ENCODE data around the gene AGPS. TPM values are rescaled to one million over a fixed set of nuclear protein-coding genes. Genes with fewer than 3 reads are reported as not detected.

AGPS gene
- polyA plus RNA-seq, 2 of the 4 experiments (the other 2 are of a cell fraction) = 49.8 to 62.1 TPM

DNA sequence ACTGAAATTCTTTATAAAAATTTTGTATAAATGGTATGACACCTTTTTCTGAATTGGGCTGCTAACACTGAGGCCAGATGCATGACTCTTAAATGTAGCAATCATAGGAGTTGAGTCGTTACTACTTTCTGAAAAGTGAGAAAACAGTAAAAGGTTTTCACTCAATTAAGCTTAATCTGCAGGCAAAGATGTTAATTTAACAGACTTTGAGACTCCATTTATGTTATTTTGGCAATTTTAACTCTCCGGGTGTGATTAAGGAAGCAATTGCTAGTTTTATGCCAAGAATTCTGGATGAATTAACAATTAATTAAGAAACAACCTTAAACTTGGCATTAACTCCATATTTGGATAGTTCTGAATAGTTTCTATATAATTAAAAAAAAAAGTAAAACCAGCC is 104.3 kb downstream of the AGPS start:
- WGBS (ENCODE audit: missing lambda C conversion rate) = 92% methylated on average over 2 of the region's 2 CpGs
- no peak overlapping the region for H3K27ac ChIP-seq
- no peak for DNase-seq (ENCODE audit: low read depth in 1 of 2, low spot score in 1 of 2)
- H3K4me3 ChIP-seq = no peak overlapping the region
- H3K4me1 ChIP-seq = peaks cover 6% of the 10 kb centered on the region; the same call in 2 of the 3 replicates
- H3K9me3 ChIP-seq = no peaks in the 10 kb centered on the region
- FAIRE-seq = no peak
- POLR2A ChIA-PET = no interaction called here
- no peak for ATAC-seq
- no peak overlapping the region for H3K4me2 ChIP-seq
- CTCF ChIA-PET = interaction anchor here (1.3 kb wide), 1 partner anchor 102 kb away, joined by 3 read pairs; no protein-coding TSS in a partner anchor
- TF ChIP-seq, protein P1, sequence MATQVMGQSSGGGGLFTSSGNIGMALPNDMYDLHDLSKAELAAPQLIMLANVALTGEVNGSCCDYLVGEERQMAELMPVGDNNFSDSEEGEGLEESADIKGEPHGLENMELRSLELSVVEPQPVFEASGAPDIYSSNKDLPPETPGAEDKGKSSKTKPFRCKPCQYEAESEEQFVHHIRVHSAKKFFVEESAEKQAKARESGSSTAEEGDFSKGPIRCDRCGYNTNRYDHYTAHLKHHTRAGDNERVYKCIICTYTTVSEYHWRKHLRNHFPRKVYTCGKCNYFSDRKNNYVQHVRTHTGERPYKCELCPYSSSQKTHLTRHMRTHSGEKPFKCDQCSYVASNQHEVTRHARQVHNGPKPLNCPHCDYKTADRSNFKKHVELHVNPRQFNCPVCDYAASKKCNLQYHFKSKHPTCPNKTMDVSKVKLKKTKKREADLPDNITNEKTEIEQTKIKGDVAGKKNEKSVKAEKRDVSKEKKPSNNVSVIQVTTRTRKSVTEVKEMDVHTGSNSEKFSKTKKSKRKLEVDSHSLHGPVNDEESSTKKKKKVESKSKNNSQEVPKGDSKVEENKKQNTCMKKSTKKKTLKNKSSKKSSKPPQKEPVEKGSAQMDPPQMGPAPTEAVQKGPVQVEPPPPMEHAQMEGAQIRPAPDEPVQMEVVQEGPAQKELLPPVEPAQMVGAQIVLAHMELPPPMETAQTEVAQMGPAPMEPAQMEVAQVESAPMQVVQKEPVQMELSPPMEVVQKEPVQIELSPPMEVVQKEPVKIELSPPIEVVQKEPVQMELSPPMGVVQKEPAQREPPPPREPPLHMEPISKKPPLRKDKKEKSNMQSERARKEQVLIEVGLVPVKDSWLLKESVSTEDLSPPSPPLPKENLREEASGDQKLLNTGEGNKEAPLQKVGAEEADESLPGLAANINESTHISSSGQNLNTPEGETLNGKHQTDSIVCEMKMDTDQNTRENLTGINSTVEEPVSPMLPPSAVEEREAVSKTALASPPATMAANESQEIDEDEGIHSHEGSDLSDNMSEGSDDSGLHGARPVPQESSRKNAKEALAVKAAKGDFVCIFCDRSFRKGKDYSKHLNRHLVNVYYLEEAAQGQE (IDR thresholded peaks at IDR 0.05) = no peak
- TF ChIP-seq ZC3H11A (IDR thresholded peaks at IDR 0.05) = no peak
- TF ChIP-seq, protein P2, sequence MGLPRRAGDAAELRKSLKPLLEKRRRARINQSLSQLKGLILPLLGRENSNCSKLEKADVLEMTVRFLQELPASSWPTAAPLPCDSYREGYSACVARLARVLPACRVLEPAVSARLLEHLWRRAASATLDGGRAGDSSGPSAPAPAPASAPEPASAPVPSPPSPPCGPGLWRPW (IDR thresholded peaks at IDR 0.05) = no peak
- no peak for TF ChIP-seq MAFK (IDR thresholded peaks at IDR 0.05; ENCODE audit: partially characterized antibody)
- no peak for TF ChIP-seq GATA3 (IDR thresholded peaks at IDR 0.05; ENCODE audit: borderline replicate concordance)
- no peak for TF ChIP-seq JUNB (IDR thresholded peaks at IDR 0.05)
- TF ChIP-seq CEBPB (IDR thresholded peaks at IDR 0.05) = no peak
- no peak for TF ChIP-seq NR3C1 (IDR thresholded peaks at IDR 0.05)
- TF ChIP-seq EHMT2 (IDR thresholded peaks at IDR 0.05; ENCODE audit: low read depth) = no peak
- no peak for TF ChIP-seq HOXB13 (CRISPR knock-in tag; IDR thresholded peaks at IDR 0.05; ENCODE audit: low read depth)
- TF ChIP-seq HOXA7 (CRISPR knock-in tag; IDR thresholded peaks at IDR 0.05) = no peak
- TF ChIP-seq NFE2L2 (conservative IDR thresholded peaks at IDR 0.05; ENCODE audit: low read length) = no peak
- TF ChIP-seq, protein P3, sequence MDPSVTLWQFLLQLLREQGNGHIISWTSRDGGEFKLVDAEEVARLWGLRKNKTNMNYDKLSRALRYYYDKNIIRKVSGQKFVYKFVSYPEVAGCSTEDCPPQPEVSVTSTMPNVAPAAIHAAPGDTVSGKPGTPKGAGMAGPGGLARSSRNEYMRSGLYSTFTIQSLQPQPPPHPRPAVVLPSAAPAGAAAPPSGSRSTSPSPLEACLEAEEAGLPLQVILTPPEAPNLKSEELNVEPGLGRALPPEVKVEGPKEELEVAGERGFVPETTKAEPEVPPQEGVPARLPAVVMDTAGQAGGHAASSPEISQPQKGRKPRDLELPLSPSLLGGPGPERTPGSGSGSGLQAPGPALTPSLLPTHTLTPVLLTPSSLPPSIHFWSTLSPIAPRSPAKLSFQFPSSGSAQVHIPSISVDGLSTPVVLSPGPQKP (IDR thresholded peaks at IDR 0.05; ENCODE audit: low read depth, low read length) = no peak
- TF ChIP-seq TFCP2L1 (CRISPR knock-in tag; IDR thresholded peaks at IDR 0.05) = no peak
- TF ChIP-seq TP53 (CRISPR knock-in tag; IDR thresholded peaks at IDR 0.05) = no peak

DNA sequence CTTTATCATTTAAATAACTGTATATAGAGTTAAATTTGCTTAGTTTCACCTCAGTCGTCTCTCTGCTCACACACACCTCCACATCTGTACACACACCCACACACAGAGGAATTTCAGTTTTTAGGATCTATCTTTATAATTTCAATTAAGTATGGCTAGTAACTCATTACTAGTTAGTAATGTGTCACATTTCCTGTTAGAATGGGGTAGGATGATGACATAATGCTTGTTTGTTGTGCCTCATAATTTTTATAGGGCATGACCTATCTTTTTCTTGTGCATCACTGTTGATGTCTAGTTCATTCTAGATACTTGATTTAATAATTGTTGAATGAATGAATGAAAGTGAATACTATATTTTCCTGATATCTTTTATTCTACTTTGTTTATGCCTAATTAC is 108.6 kb downstream of the AGPS start:
- ATAC-seq (no peak), FAIRE-seq (no peak), DNase-seq (ENCODE audit: low read depth in 1 of 2, low spot score in 1 of 2) (no peak)
- Histone ChIP-seq H3K4me3 (no peak overlapping the region), H3K4me2 (no peak overlapping the region), H3K9me3 (no peaks in the 10 kb centered on the region), H3K4me1 (peaks cover 6% of the 10 kb centered on the region; the same call in 2 of the 3 replicates), H3K27ac (no peak overlapping the region)
- 83% methylated on average over 1 of the region's 1 CpG for WGBS (ENCODE audit: missing lambda C conversion rate)
- CTCF ChIA-PET = no interaction called here
- POLR2A ChIA-PET = no interaction called here
- TF ChIP-seq MAFK (IDR thresholded peaks at IDR 0.05; ENCODE audit: partially characterized antibody) (no peak), CHD4 (IDR thresholded peaks at IDR 0.05; ENCODE audit: borderline replicate concordance) (no peak), HEYL (CRISPR knock-in tag; IDR thresholded peaks at IDR 0.05) (no peak), RCOR1 (IDR thresholded peaks at IDR 0.05; ENCODE audit: low read depth, low read length) (no peak), KDM5A (IDR thresholded peaks at IDR 0.05) (no peak), HOXB13 (CRISPR knock-in tag; IDR thresholded peaks at IDR 0.05; ENCODE audit: low read depth) (no peak), CBX2 (IDR thresholded peaks at IDR 0.05; ENCODE audit: borderline replicate concordance, low read depth) (no peak)
- TF ChIP-seq, protein P4, sequence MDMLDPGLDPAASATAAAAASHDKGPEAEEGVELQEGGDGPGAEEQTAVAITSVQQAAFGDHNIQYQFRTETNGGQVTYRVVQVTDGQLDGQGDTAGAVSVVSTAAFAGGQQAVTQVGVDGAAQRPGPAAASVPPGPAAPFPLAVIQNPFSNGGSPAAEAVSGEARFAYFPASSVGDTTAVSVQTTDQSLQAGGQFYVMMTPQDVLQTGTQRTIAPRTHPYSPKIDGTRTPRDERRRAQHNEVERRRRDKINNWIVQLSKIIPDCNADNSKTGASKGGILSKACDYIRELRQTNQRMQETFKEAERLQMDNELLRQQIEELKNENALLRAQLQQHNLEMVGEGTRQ (IDR thresholded peaks at IDR 0.05) = no peak
- TF ChIP-seq, protein P5, sequence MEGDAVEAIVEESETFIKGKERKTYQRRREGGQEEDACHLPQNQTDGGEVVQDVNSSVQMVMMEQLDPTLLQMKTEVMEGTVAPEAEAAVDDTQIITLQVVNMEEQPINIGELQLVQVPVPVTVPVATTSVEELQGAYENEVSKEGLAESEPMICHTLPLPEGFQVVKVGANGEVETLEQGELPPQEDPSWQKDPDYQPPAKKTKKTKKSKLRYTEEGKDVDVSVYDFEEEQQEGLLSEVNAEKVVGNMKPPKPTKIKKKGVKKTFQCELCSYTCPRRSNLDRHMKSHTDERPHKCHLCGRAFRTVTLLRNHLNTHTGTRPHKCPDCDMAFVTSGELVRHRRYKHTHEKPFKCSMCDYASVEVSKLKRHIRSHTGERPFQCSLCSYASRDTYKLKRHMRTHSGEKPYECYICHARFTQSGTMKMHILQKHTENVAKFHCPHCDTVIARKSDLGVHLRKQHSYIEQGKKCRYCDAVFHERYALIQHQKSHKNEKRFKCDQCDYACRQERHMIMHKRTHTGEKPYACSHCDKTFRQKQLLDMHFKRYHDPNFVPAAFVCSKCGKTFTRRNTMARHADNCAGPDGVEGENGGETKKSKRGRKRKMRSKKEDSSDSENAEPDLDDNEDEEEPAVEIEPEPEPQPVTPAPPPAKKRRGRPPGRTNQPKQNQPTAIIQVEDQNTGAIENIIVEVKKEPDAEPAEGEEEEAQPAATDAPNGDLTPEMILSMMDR (IDR thresholded peaks at IDR 0.05) = no peak
- TF ChIP-seq, protein P6, sequence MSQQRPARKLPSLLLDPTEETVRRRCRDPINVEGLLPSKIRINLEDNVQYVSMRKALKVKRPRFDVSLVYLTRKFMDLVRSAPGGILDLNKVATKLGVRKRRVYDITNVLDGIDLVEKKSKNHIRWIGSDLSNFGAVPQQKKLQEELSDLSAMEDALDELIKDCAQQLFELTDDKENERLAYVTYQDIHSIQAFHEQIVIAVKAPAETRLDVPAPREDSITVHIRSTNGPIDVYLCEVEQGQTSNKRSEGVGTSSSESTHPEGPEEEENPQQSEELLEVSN (IDR thresholded peaks at IDR 0.05; ENCODE audit: borderline replicate concordance, low read depth) = no peak
